ENCODE data around the gene NAPB.
A peak's percentile ranks its signal among the peaks of the same experiment; 100 is the strongest.
"Not testable (repeated sequence)": the region's sequence is repeated elsewhere in the genome, so short reads cannot be mapped to it uniquely, and the experiment has no call there.

Gene NAPB

GRCh38 chr20:23349338-23350195 lies 71.7 kb downstream of the NAPB start:
- peak; percentile 46 to 57 for DNase-seq (ENCODE audit: low read depth in 1 of 2, low spot score in 1 of 2)

GRCh38 chr20:23348510-23348909 lies 72.8 kb downstream of the NAPB start:
- not testable (repeated sequence) for DNase-seq (ENCODE audit: low read depth in 1 of 2, low spot score in 1 of 2)

GRCh38 chr20:23347791-23348190 lies 73.5 kb downstream of the NAPB start:
- DNase-seq (ENCODE audit: low read depth in 1 of 2, low spot score in 1 of 2), result no peak

GRCh38 chr20:23346002-23346401 lies 75.3 kb downstream of the NAPB start:
- DNase-seq (ENCODE audit: low read depth in 1 of 2, low spot score in 1 of 2), result no peak

- DNase-seq (ENCODE audit: low read depth in 1 of 2, low spot score in 1 of 2), result no peak
These were observed 77.0 kb downstream of the NAPB start for GRCh38 chr20:23344336-23344735.

- no peak for DNase-seq (ENCODE audit: low read depth in 1 of 2, low spot score in 1 of 2)
These were observed 77.7 kb downstream of the NAPB start for GRCh38 chr20:23343590-23343989.

- DNase-seq (ENCODE audit: low read depth in 1 of 2, low spot score in 1 of 2), result no peak
These were observed 80.2 kb downstream of the NAPB start for GRCh38 chr20:23341073-23341472.

GRCh38 chr20:23340524-23340923 lies 80.8 kb downstream of the NAPB start:
- DNase-seq (ENCODE audit: low read depth in 1 of 2, low spot score in 1 of 2), result no peak

GRCh38 chr20:23339986-23340385 lies 81.3 kb downstream of the NAPB start:
- no peak for DNase-seq (ENCODE audit: low read depth in 1 of 2, low spot score in 1 of 2)

GRCh38 chr20:23337312-23337711 lies 84.0 kb downstream of the NAPB start:
- DNase-seq (ENCODE audit: low read depth in 1 of 2, low spot score in 1 of 2), result no peak

GRCh38 chr20:23336476-23336875 lies 84.8 kb downstream of the NAPB start:
- DNase-seq (ENCODE audit: low read depth in 1 of 2, low spot score in 1 of 2), result no peak

- no peak for DNase-seq (ENCODE audit: low read depth in 1 of 2, low spot score in 1 of 2)
These were observed 85.8 kb downstream of the NAPB start for GRCh38 chr20:23335521-23335920.

GRCh38 chr20:23334111-23334510 lies 87.2 kb downstream of the NAPB start:
- no peak for DNase-seq (ENCODE audit: low read depth in 1 of 2, low spot score in 1 of 2)

GRCh38 chr20:23332467-23332866 lies 88.8 kb downstream of the NAPB start:
- no peak for DNase-seq (ENCODE audit: low read depth in 1 of 2, low spot score in 1 of 2)

GRCh38 chr20:23331450-23332350 lies 89.6 kb downstream of the NAPB start:
- DNase-seq (ENCODE audit: low read depth in 1 of 2, low spot score in 1 of 2), result no peak

- DNase-seq (ENCODE audit: low read depth in 1 of 2, low spot score in 1 of 2), result no peak
These were observed 93.5 kb downstream of the NAPB start for GRCh38 chr20:23327617-23328333.

- DNase-seq (ENCODE audit: low read depth in 1 of 2, low spot score in 1 of 2), result no peak
These were observed 94.5 kb downstream of the NAPB start for GRCh38 chr20:23326774-23327173.

GRCh38 chr20:23325107-23325506 lies 96.2 kb downstream of the NAPB start:
- no peak for DNase-seq (ENCODE audit: low read depth in 1 of 2, low spot score in 1 of 2)

Data from activated T-helper 1 cell treated with anti-CD3 and anti-CD28 coated beads, Interleukin-2, amount 50 U/mL, for 16 hours (primary cell).